ENCODE results near the gene EMX1. TPM values are rescaled to one million over a fixed set of nuclear protein-coding genes. Genes with fewer than 3 reads are reported as not detected.
A peak's percentile ranks its signal among the peaks of the same experiment; 100 is the strongest.

EMX1 gene
- total RNA-seq, 2 donors from 2014 or later = not detected

GRCh38 chr2:72926811-72927465 is 9.6 kb downstream of the EMX1 start:
- Mint-ChIP-seq H3K27me3 (peaks cover 33% of the 10 kb centered on the region), H3K4me3 (no peak overlapping the region), H3K4me1 (no peaks in the 10 kb centered on the region), H3K36me3 (ENCODE audit: low read depth) (no peaks in the 10 kb centered on the region), H3K27ac (no peak overlapping the region), H3K9me3 (no peaks in the 10 kb centered on the region)
- no peak for ATAC-seq (replicated peaks)

- no peak for ATAC-seq (replicated peaks)
- peaks cover 23% of the 10 kb centered on the region for H3K27me3 Mint-ChIP-seq
- no peak overlapping the region for H3K4me3 Mint-ChIP-seq
- H3K4me1 Mint-ChIP-seq = no peaks in the 10 kb centered on the region
- H3K36me3 Mint-ChIP-seq (ENCODE audit: low read depth) = no peaks in the 10 kb centered on the region
- no peaks in the 10 kb centered on the region for H3K9me3 Mint-ChIP-seq
- no peak overlapping the region for H3K27ac Mint-ChIP-seq
Measured at GRCh38 chr2:72927619-72928550, 10.6 kb downstream of the EMX1 start.

- H3K4me1 Mint-ChIP-seq = no peaks in the 10 kb centered on the region
- H3K36me3 Mint-ChIP-seq (ENCODE audit: low read depth) = no peaks in the 10 kb centered on the region
- H3K27me3 Mint-ChIP-seq = peaks cover 12% of the 10 kb centered on the region
- ATAC-seq (replicated peaks) = no peak
- no peaks in the 10 kb centered on the region for H3K9me3 Mint-ChIP-seq
- no peak overlapping the region for H3K4me3 Mint-ChIP-seq
- H3K27ac Mint-ChIP-seq = no peak overlapping the region
Measured at GRCh38 chr2:72929010-72929409, 11.7 kb downstream of the EMX1 start.

GRCh38 chr2:72931280-72931910 is 14.1 kb downstream of the EMX1 start:
- no peak overlapping the region for H3K4me3 Mint-ChIP-seq
- H3K9me3 Mint-ChIP-seq = no peaks in the 10 kb centered on the region
- peaks cover 16% of the 10 kb centered on the region for H3K27me3 Mint-ChIP-seq
- peak; percentile 84 for ATAC-seq (replicated peaks)
- H3K4me1 Mint-ChIP-seq = peaks cover 6% of the 10 kb centered on the region
- H3K27ac Mint-ChIP-seq = no peak overlapping the region
- H3K36me3 Mint-ChIP-seq (ENCODE audit: low read depth) = no peaks in the 10 kb centered on the region

- peak; percentile 4 for ATAC-seq (replicated peaks)
- Mint-ChIP-seq H3K9me3 (no peaks in the 10 kb centered on the region), H3K27me3 (peaks cover 16% of the 10 kb centered on the region), H3K4me3 (no peak overlapping the region), H3K36me3 (ENCODE audit: low read depth) (no peaks in the 10 kb centered on the region), H3K4me1 (peaks cover 6% of the 10 kb centered on the region), H3K27ac (no peak overlapping the region)
Measured at GRCh38 chr2:72932045-72932740, 14.9 kb downstream of the EMX1 start.

GRCh38 chr2:72932805-72933204 is 15.5 kb downstream of the EMX1 start:
- no peaks in the 10 kb centered on the region for H3K36me3 Mint-ChIP-seq (ENCODE audit: low read depth)
- H3K4me1 Mint-ChIP-seq = peaks cover 6% of the 10 kb centered on the region
- H3K9me3 Mint-ChIP-seq = no peaks in the 10 kb centered on the region
- peaks cover 16% of the 10 kb centered on the region for H3K27me3 Mint-ChIP-seq
- no peak for ATAC-seq (replicated peaks)
- H3K4me3 Mint-ChIP-seq = no peak overlapping the region
- H3K27ac Mint-ChIP-seq = no peak overlapping the region

GRCh38 chr2:72933207-72933606 is 15.9 kb downstream of the EMX1 start:
- no peak for ATAC-seq (replicated peaks)
- no peaks in the 10 kb centered on the region for H3K36me3 Mint-ChIP-seq (ENCODE audit: low read depth)
- no peaks in the 10 kb centered on the region for H3K9me3 Mint-ChIP-seq
- peaks cover 6% of the 10 kb centered on the region for H3K4me1 Mint-ChIP-seq
- H3K4me3 Mint-ChIP-seq = no peak overlapping the region
- peaks cover 16% of the 10 kb centered on the region for H3K27me3 Mint-ChIP-seq
- H3K27ac Mint-ChIP-seq = no peak overlapping the region

GRCh38 chr2:72933646-72934151 is 16.4 kb downstream of the EMX1 start:
- no peak for ATAC-seq (replicated peaks)
- no peak overlapping the region for H3K27ac Mint-ChIP-seq
- H3K27me3 Mint-ChIP-seq = peaks cover 16% of the 10 kb centered on the region
- no peak overlapping the region for H3K4me3 Mint-ChIP-seq
- H3K36me3 Mint-ChIP-seq (ENCODE audit: low read depth) = no peaks in the 10 kb centered on the region
- no peaks in the 10 kb centered on the region for H3K9me3 Mint-ChIP-seq
- peaks cover 6% of the 10 kb centered on the region for H3K4me1 Mint-ChIP-seq

GRCh38 chr2:72934683-72935610 is 17.6 kb downstream of the EMX1 start:
- Mint-ChIP-seq H3K4me3 (no peak overlapping the region), H3K27me3 (peaks cover 16% of the 10 kb centered on the region), H3K9me3 (no peaks in the 10 kb centered on the region), H3K27ac (no peak overlapping the region), H3K4me1 (peaks cover 6% of the 10 kb centered on the region), H3K36me3 (ENCODE audit: low read depth) (no peaks in the 10 kb centered on the region)
- peak; percentile 14 for ATAC-seq (replicated peaks)

GRCh38 chr2:72935611-72935957 is 18.3 kb downstream of the EMX1 start:
- Mint-ChIP-seq H3K36me3 (ENCODE audit: low read depth) (no peaks in the 10 kb centered on the region), H3K27ac (no peak overlapping the region), H3K9me3 (no peaks in the 10 kb centered on the region), H3K4me1 (peaks cover 6% of the 10 kb centered on the region), H3K4me3 (no peak overlapping the region), H3K27me3 (peaks cover 16% of the 10 kb centered on the region)
- no peak for ATAC-seq (replicated peaks)

- no peak for ATAC-seq (replicated peaks)
- H3K36me3 Mint-ChIP-seq (ENCODE audit: low read depth) = no peaks in the 10 kb centered on the region
- H3K27ac Mint-ChIP-seq = no peak overlapping the region
- H3K4me3 Mint-ChIP-seq = no peak overlapping the region
- H3K4me1 Mint-ChIP-seq = peaks cover 6% of the 10 kb centered on the region
- H3K9me3 Mint-ChIP-seq = no peaks in the 10 kb centered on the region
- H3K27me3 Mint-ChIP-seq = peaks cover 13% of the 10 kb centered on the region
Measured at GRCh38 chr2:72936660-72937355, 19.5 kb downstream of the EMX1 start.

GRCh38 chr2:72937356-72937669 is 20.0 kb downstream of the EMX1 start:
- peaks cover 6% of the 10 kb centered on the region for H3K4me1 Mint-ChIP-seq
- H3K27ac Mint-ChIP-seq = no peak overlapping the region
- H3K9me3 Mint-ChIP-seq = no peaks in the 10 kb centered on the region
- peaks cover 13% of the 10 kb centered on the region for H3K27me3 Mint-ChIP-seq
- no peak for ATAC-seq (replicated peaks)
- no peaks in the 10 kb centered on the region for H3K36me3 Mint-ChIP-seq (ENCODE audit: low read depth)
- H3K4me3 Mint-ChIP-seq = no peak overlapping the region

- Mint-ChIP-seq H3K27me3 (peaks cover 13% of the 10 kb centered on the region), H3K36me3 (ENCODE audit: low read depth) (no peaks in the 10 kb centered on the region), H3K4me1 (peaks cover 6% of the 10 kb centered on the region), H3K27ac (no peak overlapping the region), H3K4me3 (no peak overlapping the region), H3K9me3 (no peaks in the 10 kb centered on the region)
- no peak for ATAC-seq (replicated peaks)
Measured at GRCh38 chr2:72938455-72938854, 21.1 kb downstream of the EMX1 start.
